ENCODE data around the gene TFR2. TPM values are rescaled to one million over a fixed set of nuclear protein-coding genes. Genes with fewer than 3 reads are reported as not detected.
"Not testable (repeated sequence)": the region's sequence is repeated elsewhere in the genome, so short reads cannot be mapped to it uniquely, and the experiment has no call there.

TFR2 gene
- total RNA-seq, 1 experiment from 2014 or later, result 1.1 TPM

DNA sequence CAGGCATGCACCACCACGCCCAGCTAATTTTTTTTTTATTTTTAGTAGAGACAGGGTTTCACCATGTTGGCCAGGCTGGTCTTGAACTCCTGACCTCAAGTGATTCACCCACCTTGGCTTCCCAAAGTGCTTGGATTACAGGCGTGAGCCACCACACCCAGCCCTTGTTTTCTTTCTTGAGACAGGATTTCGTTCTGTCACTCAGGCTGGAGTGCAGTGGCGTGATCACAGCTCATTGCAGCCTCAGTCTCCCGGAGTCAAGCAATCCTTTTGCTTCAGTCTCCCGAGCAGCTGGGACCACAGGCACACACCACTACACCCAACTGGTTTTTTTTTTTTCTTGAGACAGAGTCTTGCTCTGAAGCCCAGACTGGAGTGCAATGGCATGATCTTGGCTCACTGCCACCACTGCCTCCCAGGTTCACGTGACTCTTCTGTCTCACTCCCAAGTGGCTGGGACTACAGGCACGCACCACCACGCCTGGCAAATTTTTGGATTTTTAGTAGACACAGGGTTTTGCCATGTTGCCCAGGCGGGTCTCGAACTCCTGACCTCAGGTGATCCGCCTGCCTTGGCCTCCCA, 20.9 kb upstream of the TFR2 start:
- in situ Hi-C loops (cut with HindIII; ENCODE audit: low sequenced_read_pairs), result not testable (repeated sequence)

DNA sequence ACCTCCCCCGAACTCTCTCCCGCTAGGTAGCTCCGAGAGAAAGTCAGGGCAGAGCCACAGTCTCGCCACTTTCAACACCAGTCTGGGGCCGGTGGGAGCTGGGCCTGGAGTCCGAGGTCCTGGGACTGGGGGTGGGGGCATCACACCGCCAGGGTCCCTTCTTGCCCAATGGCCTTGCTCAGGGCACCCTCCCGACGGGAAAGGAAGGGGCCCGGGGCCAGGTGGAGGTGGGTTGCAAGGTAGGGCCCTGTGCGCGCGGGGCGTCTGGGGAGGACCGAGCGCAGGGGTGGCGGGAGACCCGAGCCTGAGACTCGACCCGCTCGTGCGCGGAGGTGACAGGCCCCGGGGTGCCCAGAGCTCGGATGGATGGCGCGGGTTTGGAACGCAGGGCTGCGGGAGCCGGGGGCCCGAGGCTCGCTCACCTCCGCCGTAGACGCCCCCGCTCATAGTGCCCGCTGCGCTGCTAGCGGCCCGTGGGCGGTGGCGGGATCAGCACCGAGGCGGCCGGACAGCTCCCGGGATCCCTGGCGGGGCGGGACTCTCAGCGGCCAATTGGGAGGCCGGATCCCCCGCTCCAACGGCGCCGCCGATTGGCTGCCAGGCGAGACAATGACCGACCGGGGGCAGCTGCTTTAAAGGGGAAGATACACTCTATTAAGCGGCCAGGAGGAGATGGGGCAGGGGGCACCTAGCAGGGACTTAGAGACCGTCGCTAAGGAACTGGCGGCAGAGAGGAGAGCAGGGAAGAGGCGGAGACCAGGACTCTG, 14.7 kb upstream of the TFR2 start, which contains the start of gene ACTL6B:
TSS of gene ACTL6B (minus strand) at position 541 of the 767 bp plus-strand sequence. CDS start at position 447, 94 bp downstream.
- peak; percentile 93 for DNase-seq (ENCODE audit: low spot score)
- in situ Hi-C loops (cut with HindIII; ENCODE audit: low sequenced_read_pairs), result no loop called here

More for the DNA sequence above, 20.9 kb upstream of the TFR2 start:
- not testable (repeated sequence) for DNase-seq (ENCODE audit: low spot score)

DNA sequence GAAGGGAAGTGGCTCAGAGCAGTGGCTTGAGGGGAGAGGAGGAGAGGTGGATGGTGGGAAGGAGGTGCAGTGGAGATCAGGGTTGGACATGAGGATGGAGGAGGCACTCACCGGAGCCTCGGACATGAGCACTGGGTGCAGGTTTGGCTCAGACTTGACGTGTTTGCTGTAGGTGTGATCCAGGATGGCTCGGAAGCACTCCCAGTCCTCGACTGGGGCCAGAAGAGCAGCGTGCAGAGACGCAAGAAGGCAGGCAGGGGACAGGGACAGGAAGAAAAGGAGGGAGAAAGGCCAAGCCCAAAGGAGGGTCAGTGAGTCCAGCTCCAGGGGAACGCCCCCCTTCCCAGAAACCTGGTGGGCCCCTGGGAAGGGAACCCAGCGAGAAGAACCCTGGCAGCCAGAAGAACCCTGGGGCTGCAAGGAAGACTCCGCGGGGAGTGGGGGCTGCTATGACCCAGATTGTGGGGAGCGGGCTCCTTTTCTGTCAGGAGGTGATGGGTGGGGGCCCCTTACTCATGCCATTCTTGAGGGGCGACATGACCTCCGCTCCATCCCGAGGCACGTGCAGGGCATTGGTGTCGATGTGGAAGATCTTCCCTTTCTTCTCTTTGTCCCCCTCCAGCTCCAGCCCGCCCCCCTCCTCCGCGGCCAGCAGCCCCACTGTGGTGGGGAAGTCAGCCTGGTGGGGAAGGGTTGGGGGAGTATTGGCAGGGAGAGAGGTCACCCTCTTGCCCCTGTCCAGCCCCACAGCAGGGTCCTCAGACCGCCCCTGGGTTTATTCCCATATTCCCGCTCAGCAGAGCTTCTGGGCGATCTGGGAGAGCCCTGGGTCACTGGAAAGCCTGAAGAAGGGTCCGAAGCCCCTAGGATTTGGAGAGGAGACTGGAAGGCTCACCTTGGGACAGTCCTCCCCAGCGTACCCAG, 13.8 kb upstream of the TFR2 start:
- in situ Hi-C loops (cut with HindIII; ENCODE audit: low sequenced_read_pairs), result no loop called here
- DNase-seq (ENCODE audit: low spot score), result no peak

DNA sequence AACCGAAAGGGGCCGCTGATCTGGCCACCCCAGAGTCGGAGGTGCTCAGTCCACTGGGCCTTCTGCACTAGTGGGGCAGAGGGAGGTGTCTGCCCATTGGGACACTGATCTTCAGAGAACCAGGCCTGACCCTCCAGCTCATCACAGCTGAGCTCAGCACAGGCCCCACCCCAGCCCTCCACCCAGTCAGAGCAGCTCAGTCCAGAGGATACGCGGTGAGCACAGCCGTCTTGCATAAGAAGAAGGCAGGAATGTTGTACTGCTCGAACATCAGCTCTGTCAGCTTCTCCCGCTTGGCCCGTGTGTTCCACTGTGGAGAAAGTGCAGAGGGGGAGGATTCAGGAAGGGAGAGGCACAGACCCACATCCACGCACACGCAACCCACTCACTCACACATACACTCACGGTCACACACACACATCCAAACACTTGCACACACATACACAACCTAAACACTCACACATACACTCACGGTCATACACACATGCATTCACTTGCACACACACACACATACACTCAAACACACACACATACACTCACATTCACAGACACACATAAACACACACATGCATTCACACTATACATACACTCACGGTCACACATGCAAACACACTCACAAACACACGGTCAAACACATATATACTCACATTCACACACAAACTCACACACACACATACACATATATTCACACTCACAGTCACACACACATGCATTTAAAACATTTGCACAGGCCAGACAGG, 8.6 kb upstream of the TFR2 start:
- DNase-seq (ENCODE audit: low spot score), result no peak
- in situ Hi-C loops (cut with HindIII; ENCODE audit: low sequenced_read_pairs), result no loop called here

DNA sequence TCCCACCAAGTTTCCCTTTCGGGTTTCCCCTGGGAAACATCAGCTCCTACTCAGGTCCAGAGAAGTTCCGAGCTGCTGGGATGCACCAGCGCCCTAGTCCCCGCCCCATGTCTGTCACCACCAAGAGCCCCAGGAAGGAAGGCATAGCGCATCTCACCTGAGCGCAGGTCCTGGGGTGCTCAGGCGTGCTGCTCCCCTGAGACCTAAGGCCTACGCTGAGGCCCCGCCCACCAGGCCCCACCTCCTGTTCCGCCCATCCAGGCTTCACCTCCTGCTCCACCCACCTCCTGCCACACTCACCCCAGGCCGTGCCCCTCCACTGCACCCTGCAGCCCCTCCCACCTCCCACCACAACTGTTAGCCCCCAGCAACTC, 1.2 kb upstream of the TFR2 start:
- DNase-seq (ENCODE audit: low spot score), result no peak
- in situ Hi-C loops (cut with HindIII; ENCODE audit: low sequenced_read_pairs), result no loop called here

DNA sequence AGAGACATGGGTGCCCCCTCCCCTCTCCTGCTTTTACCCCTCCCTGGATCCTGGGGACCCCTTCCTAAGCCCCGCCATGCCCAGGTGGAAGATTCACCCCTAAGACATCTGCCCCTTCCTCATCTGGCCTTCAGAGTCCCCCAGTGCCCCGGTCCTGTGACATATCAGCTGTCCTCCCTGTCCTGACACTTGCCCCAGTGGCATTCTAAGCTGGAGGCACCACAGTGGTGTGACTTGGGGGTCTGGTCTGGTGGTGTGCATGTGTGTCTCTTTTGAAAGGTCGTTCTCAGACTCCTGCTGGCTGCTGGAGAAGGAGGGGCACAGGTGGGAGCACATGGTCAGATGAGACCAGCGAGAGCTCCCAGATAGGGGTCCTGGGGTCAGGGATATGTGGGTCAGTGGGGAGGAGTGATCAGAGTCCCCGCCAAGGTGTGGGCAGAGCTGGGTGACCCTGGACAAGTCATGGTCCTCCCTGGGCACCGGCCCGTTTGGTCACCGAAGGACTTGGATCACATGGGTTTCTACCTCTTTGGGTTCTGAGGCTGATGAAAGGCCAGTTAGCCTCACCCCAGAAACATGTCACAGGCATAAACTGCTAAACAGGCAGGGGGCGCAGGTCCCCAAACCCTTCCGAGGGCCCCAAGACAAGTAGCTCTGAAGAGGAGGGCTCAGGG, 645 bp upstream of the TFR2 start:
- no peak for DNase-seq (ENCODE audit: low spot score)
- in situ Hi-C loops (cut with HindIII; ENCODE audit: low sequenced_read_pairs), result no loop called here

DNA sequence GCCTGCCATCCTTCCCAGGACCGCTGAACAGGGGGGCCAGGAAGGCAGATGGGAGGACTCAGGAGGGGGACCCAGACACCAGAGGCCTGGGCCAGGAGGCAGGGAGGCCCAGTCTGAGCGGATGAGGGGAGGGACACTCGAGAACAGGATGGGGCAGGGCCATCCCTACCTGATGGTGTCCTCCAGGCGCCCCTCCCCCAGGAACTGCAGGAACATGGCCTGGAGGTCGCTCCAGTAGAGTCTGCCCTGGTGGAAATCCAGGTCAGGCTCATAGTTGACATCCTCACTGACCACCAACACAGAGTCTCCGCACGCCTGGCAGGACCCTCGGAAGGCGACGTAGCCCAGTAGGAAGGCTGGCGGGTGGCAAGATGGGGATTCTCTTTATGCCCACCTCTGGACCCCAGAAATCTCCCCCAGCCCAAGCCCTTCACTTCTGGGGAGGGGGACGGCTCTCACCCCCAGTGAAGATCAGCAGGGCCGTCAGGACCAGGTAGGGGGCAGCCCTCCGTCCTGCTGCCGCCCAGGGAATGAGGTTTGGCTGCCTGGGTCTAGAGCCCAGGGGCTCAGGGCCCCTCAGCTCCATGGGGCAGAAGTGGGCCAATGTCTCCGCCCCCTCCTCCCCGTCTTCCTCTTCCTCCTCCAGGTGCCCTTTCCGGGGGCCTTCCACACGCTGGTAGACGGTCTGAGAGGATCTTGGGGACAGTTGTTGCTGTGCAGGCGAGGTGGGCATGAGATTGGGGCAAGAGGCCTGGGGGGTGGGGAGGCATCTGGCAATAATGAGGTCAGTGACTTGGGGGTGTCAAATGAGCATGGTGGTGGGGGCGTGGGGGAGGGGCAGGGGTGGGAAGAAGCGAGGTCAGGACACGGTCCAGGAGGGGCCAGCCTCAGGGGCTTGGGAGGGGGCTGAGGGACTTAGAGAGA, 573 bp downstream of the TFR2 start:
- no peak for DNase-seq (ENCODE audit: low spot score)
- in situ Hi-C loops (cut with HindIII; ENCODE audit: low sequenced_read_pairs), result no loop called here

DNA sequence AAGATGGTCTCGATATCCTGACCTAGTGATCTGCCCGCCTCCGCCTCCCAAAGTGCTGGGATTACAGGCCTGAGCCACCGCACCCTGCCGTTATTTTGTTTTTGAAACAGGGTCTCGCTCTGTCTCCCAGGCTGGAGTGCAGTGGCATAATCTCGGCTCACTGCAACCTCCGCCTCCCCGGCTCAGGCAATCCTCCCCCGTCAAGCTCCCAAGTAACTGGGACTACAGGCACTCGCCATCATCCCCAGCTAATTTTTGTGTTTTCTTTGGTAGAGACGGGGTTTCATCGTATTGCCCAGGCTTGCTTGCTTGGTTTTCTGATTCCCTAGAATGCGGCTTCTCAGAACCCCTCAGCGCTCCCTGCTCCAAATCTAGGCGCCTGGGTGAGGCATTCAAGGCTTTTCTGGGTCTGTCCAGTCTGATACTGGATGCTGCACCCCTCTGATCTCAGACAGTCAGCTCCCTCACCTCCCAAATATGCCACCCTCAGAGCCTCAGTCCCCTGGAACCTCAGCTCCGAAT, 1.3 kb downstream of the TFR2 start:
- DNase-seq (ENCODE audit: low spot score), result no peak
- in situ Hi-C loops (cut with HindIII; ENCODE audit: low sequenced_read_pairs), result no loop called here

DNA sequence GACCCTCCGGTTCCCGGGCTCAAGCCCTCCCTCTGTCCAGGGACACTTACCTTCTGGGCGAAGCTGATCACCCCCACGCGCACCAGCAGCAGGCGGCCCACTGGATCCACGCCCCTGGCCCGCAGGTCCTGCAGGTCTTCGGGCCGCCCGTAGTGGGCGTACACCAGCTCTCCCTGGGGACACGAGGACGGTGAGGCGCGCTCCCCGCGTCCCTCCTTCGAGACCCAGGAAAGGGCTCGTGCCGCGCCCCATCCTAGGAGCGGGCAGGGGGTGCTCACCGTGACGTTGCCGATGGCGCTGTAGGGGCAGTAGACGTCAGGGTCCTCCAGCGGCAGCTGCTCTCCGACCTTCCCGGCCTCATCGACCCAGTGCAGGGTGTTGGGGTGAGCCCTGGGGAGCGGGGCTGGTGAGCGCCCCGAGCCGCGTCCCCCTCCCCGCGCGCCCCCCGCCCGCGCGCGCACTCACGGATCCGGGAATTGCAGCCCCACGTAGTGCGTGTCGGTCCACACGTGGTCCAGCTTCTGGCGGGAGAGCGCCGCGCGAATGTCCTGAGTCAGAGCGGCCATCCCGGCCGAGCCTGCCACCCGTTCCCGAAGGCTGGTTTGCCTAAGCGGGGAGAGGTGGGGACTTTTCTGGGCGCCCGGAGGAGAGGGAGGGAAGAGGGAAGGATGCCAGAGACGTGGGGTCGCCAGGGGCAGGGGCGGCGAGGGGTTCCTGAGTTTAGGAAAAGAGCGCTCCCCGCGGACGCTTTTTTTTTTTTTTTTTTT, 8.2 kb downstream of the TFR2 start:
- in situ Hi-C loops (cut with HindIII; ENCODE audit: low sequenced_read_pairs), result no loop called here
- DNase-seq (ENCODE audit: low spot score), result no peak

DNA sequence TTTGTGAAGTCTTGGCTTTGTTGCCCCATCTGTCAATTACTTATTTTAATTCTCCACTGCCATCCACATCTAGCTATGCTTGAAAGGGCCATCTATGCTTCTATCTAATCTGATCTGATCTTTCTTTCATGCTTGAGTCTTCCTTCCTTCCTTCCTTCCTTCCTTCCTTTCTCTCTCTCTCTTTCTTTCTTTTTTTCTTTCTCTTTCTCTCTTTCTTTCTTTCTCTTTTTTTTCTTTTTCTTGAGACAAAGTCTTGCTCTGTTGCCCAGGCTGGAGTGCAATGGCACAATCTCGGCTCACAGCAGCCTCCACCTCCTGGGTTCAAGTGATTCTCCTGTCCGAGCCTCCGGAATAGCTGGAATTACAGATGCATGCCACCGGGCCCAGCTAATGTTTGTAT, 11.3 kb downstream of the TFR2 start:
- no peak for DNase-seq (ENCODE audit: low spot score)
- in situ Hi-C loops (cut with HindIII; ENCODE audit: low sequenced_read_pairs), result no loop called here

DNA sequence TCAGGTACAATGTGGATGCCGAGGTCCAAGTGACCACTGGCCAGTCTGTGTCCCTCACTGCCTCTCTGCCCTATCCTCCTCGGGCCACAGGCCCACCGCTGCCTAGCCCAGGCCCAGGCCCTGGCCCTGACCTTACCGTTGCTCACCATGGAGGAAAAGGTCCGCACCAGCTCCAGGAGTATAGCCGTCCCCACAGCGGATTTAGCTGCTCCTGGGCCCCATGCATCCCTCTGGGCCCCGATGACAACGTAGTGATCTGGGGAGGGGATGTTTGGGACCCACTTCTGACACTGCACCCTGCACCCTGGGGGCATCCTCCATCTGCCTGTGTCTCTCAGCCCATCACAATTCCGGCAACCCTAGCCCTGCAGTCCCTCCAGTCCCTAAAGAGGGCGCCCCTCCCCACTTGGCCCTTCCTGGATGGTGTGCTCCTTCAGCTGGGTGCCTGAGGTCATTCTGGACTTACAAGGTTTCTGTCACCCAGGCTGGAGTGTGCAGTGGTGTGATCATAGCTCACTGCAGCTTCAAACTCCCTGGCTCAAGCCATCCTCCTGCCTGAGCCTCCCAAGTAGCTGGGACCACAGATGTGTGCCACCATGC, 12.1 kb downstream of the TFR2 start:
- peak; percentile 36 for DNase-seq (ENCODE audit: low spot score)
- in situ Hi-C loops (cut with HindIII; ENCODE audit: low sequenced_read_pairs), result no loop called here

DNA sequence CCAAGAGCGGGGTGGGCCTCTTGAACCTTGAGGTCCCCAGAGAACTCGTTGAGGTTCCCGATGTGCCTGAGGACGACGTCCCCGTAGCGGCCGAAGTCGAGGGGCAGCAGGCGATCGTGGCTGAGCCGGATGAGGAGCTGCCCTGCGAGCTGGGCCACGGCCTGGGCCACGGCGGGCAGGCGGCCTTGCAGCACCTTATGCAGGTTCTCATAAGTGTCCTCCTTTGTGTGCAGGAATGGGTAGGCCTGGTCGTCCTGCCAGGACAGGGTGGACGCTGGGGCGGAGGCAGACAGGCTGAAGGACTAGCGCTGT, 14.2 kb downstream of the TFR2 start:
- no peak for DNase-seq (ENCODE audit: low spot score)
- in situ Hi-C loops (cut with HindIII; ENCODE audit: low sequenced_read_pairs), result no loop called here

DNA sequence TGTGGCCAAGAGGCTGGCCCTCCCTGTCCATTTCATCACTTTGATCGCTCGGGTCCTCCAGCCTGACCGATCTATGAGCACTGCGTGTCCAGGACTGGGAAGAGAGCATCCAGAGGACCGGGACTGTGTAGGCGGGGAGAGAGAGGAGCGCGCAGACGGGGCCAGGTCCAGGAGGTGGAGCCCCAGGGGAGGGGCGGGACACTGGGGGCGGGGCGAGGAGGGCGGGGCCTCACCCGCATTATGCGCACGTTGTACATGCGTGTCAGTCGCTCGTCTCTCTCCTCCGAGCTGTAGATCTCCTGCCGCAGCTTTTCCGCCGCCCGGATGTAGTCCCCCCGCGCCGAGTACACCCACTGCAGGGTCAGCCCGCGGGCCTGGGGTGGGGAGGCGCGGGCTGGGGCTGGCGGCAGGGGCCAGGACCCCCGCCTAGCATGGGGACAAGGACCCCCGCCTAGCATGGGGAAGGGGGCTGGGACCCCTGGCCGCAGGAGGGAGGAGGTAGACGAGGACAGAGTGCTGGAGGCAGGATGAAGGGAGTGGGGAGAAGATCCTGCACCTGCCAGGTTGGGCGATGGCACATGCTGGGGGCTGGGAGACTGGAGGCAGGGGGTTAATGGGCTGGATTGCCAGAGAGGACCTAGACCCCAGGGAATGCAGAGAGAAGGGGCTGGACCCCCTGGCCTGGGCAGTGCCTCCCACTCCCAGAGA, 14.7 kb downstream of the TFR2 start:
- in situ Hi-C loops (cut with HindIII; ENCODE audit: low sequenced_read_pairs), result no loop called here
- DNase-seq (ENCODE audit: low spot score), result peak; percentile 86

DNA sequence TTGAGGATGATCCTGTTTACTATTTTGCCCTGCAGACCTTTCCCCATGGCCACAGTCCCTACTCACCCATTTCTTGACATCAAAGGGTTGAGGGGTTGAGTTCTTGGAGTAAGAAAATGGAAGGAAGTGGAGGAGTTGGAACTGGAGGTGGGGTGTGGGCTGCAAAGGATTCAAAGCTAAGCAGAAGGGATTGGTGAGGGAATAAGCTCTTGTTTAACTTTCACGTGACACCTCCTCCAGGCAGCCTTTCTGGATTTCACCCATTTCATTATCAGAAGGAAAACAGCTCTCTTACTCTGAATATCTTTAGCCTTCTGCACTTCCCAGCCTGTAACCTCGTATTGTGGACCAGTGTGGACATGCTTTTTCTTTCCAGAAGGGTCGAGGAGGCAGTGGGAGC, 15.3 kb downstream of the TFR2 start:
- in situ Hi-C loops (cut with HindIII; ENCODE audit: low sequenced_read_pairs), result no loop called here
- DNase-seq (ENCODE audit: low spot score), result no peak

DNA sequence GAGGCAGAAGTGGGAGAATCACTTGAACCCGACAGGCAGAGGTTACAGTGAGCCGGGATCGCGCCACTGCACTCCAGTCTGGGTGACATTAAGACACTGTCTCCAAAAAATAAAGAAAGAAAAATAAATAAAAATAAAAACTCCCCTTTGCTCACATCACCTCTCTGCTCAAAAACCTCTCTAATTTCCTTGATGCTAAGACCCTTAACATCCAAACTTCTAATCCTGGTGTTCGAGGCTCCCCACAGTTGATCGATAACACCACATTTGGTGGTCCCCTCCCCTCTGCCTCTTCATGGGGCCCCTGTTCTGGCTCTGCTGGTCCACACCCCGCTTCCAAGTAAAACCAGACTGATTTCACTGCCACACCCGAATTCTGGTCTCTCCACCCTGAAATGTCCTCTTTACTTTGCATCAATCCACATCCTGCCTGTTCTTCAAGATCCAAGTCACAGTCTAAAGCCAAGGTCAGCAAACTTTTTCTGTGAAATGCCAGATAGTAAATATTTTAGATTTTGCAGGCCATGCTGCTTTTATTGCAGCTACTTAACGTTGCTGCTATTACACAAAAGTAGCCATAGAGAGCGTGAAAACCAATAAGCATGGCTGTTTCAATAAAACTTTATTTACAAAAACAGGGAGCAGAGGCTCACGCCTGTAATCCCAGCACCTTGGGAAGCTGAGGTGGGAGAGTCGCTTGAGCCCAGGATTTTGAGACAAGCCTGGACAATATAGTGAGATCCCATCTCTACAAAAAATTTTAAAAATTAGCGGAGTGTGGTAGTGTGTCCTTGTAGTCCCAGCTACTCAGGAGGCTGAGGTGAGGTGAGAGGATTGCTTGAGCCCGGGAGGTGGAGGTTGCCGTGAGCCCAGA, 17.2 kb downstream of the TFR2 start:
- in situ Hi-C loops (cut with HindIII; ENCODE audit: low sequenced_read_pairs), result no loop called here
- DNase-seq (ENCODE audit: low spot score), result no peak
